Measurements from ENCODE around the gene PLXNB2. TPM values are rescaled to one million over a fixed set of nuclear protein-coding genes. Genes with fewer than 3 reads are reported as not detected.

Gene PLXNB2
- total RNA-seq, 1 donor from 2014 or later, result 20.6 TPM

- Mint-ChIP-seq H3K36me3 (ENCODE audit: low read depth) (no peaks in the 10 kb centered on the region), H3K27me3 (peaks cover 13% of the 10 kb centered on the region), H3K27ac (no peak overlapping the region), H3K4me1 (peaks cover 18% of the 10 kb centered on the region), H3K4me3 (peak overlapping the region; percentile 15), H3K9me3 (no peaks in the 10 kb centered on the region)
- no peak for TF ChIP-seq CTCF (IDR thresholded peaks at IDR 0.05)
- ChIA-PET POLR2A (interaction anchor here (0.8 to 4.2 kb wide), 2 partner anchors 10 to 270 kb away, joined by 3 to 17 read pairs; partner anchors contain the start of gene HDAC10), CTCF (no interaction called here)
- intact Hi-C loops (cut with micrococcal nuclease), result loop anchor here (1.0 kb wide), 1 partner anchor 9 kb away; no protein-coding TSS in a partner anchor
- peak; percentile 35 for ATAC-seq (ENCODE audit: low read depth)
- no peak for DNase-seq
Measured at GRCh38 chr22:50260801-50261614, 46.4 kb downstream of the PLXNB2 start.

DNA sequence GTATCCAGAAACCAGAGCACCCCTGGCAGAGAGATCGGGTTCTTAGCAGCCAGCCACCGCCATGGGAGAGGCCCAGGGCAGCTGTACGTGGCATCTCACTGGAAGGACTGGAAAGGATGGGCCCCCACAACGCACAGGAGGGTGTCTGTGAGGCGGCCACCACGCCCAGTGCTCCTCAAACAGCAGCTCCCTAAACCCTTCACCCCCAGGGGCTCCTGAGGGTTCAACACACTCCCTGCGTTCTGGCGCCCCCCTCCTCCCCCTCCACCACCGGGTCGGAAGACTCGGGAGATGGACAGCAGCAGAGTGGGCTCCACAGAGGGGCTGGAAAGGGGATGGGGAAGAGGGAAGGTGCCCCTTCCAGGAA is 47.0 kb downstream of the PLXNB2 start:
- no peaks in the 10 kb centered on the region for H3K9me3 Mint-ChIP-seq
- H3K4me1 Mint-ChIP-seq, result peaks cover 18% of the 10 kb centered on the region
- H3K36me3 Mint-ChIP-seq (ENCODE audit: low read depth), result no peaks in the 10 kb centered on the region
- no peak for TF ChIP-seq CTCF (IDR thresholded peaks at IDR 0.05)
- ChIA-PET CTCF (no interaction called here), POLR2A (interaction anchor here (4.2 kb wide), 1 partner anchor 10 kb away, joined by 17 read pairs; the partner anchor contains the start of gene HDAC10)
- H3K27me3 Mint-ChIP-seq, result peaks cover 13% of the 10 kb centered on the region
- intact Hi-C loops (cut with micrococcal nuclease), result no loop called here
- DNase-seq (no peak), ATAC-seq (ENCODE audit: low read depth) (no peak)
- H3K4me3 Mint-ChIP-seq, result peak overlapping the region; percentile 15
- H3K27ac Mint-ChIP-seq, result no peak overlapping the region

GRCh38 chr22:50259302-50259701 is 48.1 kb downstream of the PLXNB2 start:
- ATAC-seq (ENCODE audit: low read depth) (no peak), DNase-seq (no peak)
- Mint-ChIP-seq H3K4me1 (peaks cover 13% of the 10 kb centered on the region), H3K9me3 (no peaks in the 10 kb centered on the region), H3K36me3 (ENCODE audit: low read depth) (no peaks in the 10 kb centered on the region), H3K27ac (no peak overlapping the region), H3K27me3 (peaks cover 13% of the 10 kb centered on the region), H3K4me3 (no peak overlapping the region)
- TF ChIP-seq CTCF (IDR thresholded peaks at IDR 0.05), result no peak
- ChIA-PET POLR2A (interaction anchor here (0.5 to 4.2 kb wide), 2 partner anchors 9 to 87 kb away, joined by 6 to 17 read pairs; partner anchors contain the start of gene HDAC10), CTCF (no interaction called here)
- intact Hi-C loops (cut with micrococcal nuclease), result no loop called here

DNA sequence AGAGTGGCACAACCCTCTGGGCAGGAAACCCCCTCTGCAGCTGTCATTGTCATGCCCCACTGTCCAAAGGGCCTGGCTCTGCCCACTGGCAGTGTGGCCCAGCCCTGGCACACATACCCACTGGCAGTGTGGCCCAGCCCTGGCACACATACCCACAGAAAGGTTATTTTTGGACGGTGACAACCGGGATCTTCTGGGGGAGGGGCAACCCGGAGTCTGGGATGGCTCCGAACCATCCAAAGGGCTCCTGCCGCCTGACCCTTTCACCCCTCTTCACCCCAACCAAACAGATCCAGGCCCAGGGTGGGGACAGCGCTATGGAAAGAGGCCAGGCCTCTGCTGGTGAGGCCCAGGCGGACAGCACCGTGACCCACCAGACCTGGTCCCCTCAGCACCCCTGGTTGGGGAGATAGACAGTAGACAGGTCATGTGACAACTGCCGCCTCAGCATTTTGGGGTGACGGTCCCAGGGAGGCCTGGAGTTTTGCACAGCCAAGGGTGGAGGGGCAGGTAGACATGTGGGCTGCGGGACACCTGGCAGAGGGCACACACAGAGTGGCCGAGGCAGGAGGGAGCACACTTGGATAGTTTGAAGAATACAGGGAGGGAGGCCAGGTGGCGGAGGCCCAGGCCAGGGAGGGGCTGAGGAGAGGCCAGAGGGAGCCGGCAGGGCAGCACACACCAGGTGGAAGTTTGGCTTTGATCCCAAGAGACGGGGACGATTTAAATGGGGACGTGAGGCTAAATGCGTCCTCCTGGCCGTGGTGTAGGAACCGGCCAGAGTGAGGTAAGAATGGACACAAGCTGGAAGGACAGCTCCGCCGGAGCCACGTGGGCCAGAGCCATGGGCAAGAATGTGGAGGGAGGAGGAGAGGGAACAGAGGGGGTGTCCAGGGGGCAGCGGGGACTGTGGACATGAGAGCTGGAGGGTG is 48.8 kb downstream of the PLXNB2 start:
- H3K27ac Mint-ChIP-seq, result no peak overlapping the region
- no peak for ATAC-seq (ENCODE audit: low read depth)
- no peak overlapping the region for H3K4me3 Mint-ChIP-seq
- ChIA-PET POLR2A (interaction anchor here (4.2 kb wide), 1 partner anchor 8 kb away, joined by 17 read pairs; the partner anchor contains the start of gene HDAC10), CTCF (no interaction called here)
- no peak for TF ChIP-seq CTCF (IDR thresholded peaks at IDR 0.05)
- H3K4me1 Mint-ChIP-seq, result peaks cover 13% of the 10 kb centered on the region
- peaks cover 13% of the 10 kb centered on the region for H3K27me3 Mint-ChIP-seq
- intact Hi-C loops (cut with micrococcal nuclease), result no loop called here
- H3K36me3 Mint-ChIP-seq (ENCODE audit: low read depth), result no peaks in the 10 kb centered on the region
- H3K9me3 Mint-ChIP-seq, result no peaks in the 10 kb centered on the region
- no peak for DNase-seq

Data from activated B cell treated with CpG ODN at 0.5 μM for 24 hours (primary cell).